Mesenchymal stem cell (in vitro differentiated cells and primary cell): ENCODE measurements around the gene ADAMTS8.

Source experiments
- DNase-seq: peaks from one replicate; pipeline ENCODE4 v3.0.0-alpha.2; 2013
- H2AFZ ChIP-seq: one replicate; pipeline ENCODE4 v1.6.1; 2013; ENCODE audit warnings: low read depth, mild to moderate bottlenecking, control low read depth, inconsistent platforms, low read length, moderate library complexity
- H2AK5ac ChIP-seq: 2 replicates; pipeline ENCODE4 v1.6.1; 2013; ENCODE audit warnings: low read length, moderate library complexity, mild to moderate bottlenecking, inconsistent platforms; ENCODE audit not compliant: severe bottlenecking
- H2BK120ac ChIP-seq: one replicate; pipeline ENCODE4 v1.6.1; 2013; ENCODE audit warnings: low read depth, mild to moderate bottlenecking, inconsistent platforms, low read length, moderate library complexity
- H2BK12ac ChIP-seq, 2 experiments: one replicate each; pipeline ENCODE4 v1.6.1; 2013; ENCODE audit warnings: inconsistent platforms in 2 of 2, low read length in 2 of 2, mild to moderate bottlenecking in 2 of 2, moderate library complexity in 2 of 2, control low read depth in 1 of 2
- H2BK15ac ChIP-seq: one replicate; pipeline ENCODE4 v1.6.1; 2013; ENCODE audit warnings: mild to moderate bottlenecking, low read depth, inconsistent platforms; ENCODE audit not compliant: poor library complexity, severe bottlenecking
- H2BK5ac ChIP-seq: 2 replicates; pipeline ENCODE4 v1.6.1; 2013; ENCODE audit warnings: low read depth, mild to moderate bottlenecking, low read length, control low read depth, inconsistent platforms; ENCODE audit not compliant: poor library complexity, severe bottlenecking
- H3K14ac ChIP-seq, 2 experiments: one replicate each; pipeline ENCODE4 v1.6.1; 2013; ENCODE audit warnings: inconsistent platforms in 2 of 2, low read length in 2 of 2, control low read depth in 1 of 2, mild to moderate bottlenecking in 1 of 2, moderate library complexity in 1 of 2
- H3K18ac ChIP-seq, 2 experiments: one replicate each; pipeline ENCODE4 v1.6.1; 2013; ENCODE audit warnings: inconsistent platforms in 2 of 2, low read length in 2 of 2, control low read depth in 1 of 2, low read depth in 1 of 2, mild to moderate bottlenecking in 1 of 2
- H3K23ac ChIP-seq, 2 experiments: one replicate each; pipeline ENCODE4 v1.6.1; 2013; ENCODE audit warnings: inconsistent platforms in 2 of 2, low read length in 2 of 2, mild to moderate bottlenecking in 2 of 2, moderate library complexity in 2 of 2, control low read depth in 1 of 2
- H3K27ac ChIP-seq: 2 replicates; pipeline ENCODE4 v1.5.1; 2013; ENCODE audit warnings: mild to moderate bottlenecking, moderate library complexity, low read length, control low read depth, inconsistent platforms; ENCODE audit not compliant: poor library complexity, severe bottlenecking
- H3K27me3 ChIP-seq, 2 experiments: 2 replicates each; pipeline versions ENCODE4 v1.6.1 to v1.7.0; 2013; ENCODE audit warnings: low read length in 2 of 2, mild to moderate bottlenecking in 2 of 2, moderate library complexity in 2 of 2, control low read depth in 1 of 2, inconsistent platforms in 1 of 2; ENCODE audit not compliant: control insufficient read depth in 1 of 2, insufficient read depth in 1 of 2
- H3K36me3 ChIP-seq, 2 experiments: 2 replicates each; pipeline versions ENCODE4 v1.6.1 to v1.7.0; 2013; ENCODE audit warnings: low read length in 2 of 2, control low read depth in 1 of 2, inconsistent platforms in 1 of 2, low read depth in 1 of 2, mild to moderate bottlenecking in 1 of 2; ENCODE audit not compliant: insufficient read depth in 2 of 2, control insufficient read depth in 1 of 2
- H3K4ac ChIP-seq, 2 experiments: one replicate each; pipeline ENCODE4 v1.6.1; 2013; ENCODE audit warnings: inconsistent platforms in 2 of 2, low read length in 2 of 2, mild to moderate bottlenecking in 2 of 2, moderate library complexity in 2 of 2, control low read depth in 1 of 2, low read depth in 1 of 2
- H3K4me1 ChIP-seq: 2 replicates; pipeline ENCODE4 v1.6.1; 2013; ENCODE audit warnings: low read depth, low read length, control low read depth; ENCODE audit not compliant: control insufficient read depth, insufficient read depth
- H3K4me2 ChIP-seq: 2 replicates; pipeline ENCODE4 v1.6.1; 2013; ENCODE audit warnings: low read length, mild to moderate bottlenecking, inconsistent platforms; ENCODE audit not compliant: poor library complexity, severe bottlenecking
- H3K4me3 ChIP-seq, 2 experiments: 2 replicates each; pipeline versions ENCODE4 v1.5.1 to v1.7.0; 2013; ENCODE audit warnings: low read length in 2 of 2, mild to moderate bottlenecking in 2 of 2, control low read depth in 1 of 2, low read depth in 1 of 2; ENCODE audit not compliant: insufficient read depth in 1 of 2
- H3K79me1 ChIP-seq: replicated peaks from 2 replicates; pipeline ENCODE4 v1.6.1; 2013; ENCODE audit warnings: mild to moderate bottlenecking, control low read depth, low read length, inconsistent platforms; ENCODE audit not compliant: poor library complexity, severe bottlenecking
- H3K9ac ChIP-seq: 2 replicates; pipeline ENCODE4 v1.7.0; 2013; ENCODE audit warnings: mild to moderate bottlenecking, low read length, moderate library complexity
- H3K9me3 ChIP-seq: 2 replicates; pipeline ENCODE4 v1.7.0; 2013; ENCODE audit warnings: mild to moderate bottlenecking, low read length; ENCODE audit not compliant: control insufficient read depth
- H4K8ac ChIP-seq: one replicate; pipeline ENCODE4 v1.6.1; 2013; ENCODE audit warnings: inconsistent platforms, mild to moderate bottlenecking, low read length, moderate library complexity
- H4K91ac ChIP-seq: one replicate; pipeline ENCODE4 v1.6.1; 2013; ENCODE audit warnings: mild to moderate bottlenecking, low read length, inconsistent platforms
- WGBS: methylation state at CpG from one replicate; pipeline ENCODE4 v1.1.7; 2013; ENCODE audit warnings: mixed read lengths; 5-methylcytosine and 5-hydroxymethylcytosine counted together

ADAMTS8 gene

GRCh38 chr11:130476200-130476921, 48.0 kb upstream of the ADAMTS8 start:
- Histone ChIP-seq H2BK15ac (peak overlapping the region; percentile 3), H3K27me3 (no peaks in the 10 kb centered on the region), H4K91ac (peak overlapping the region; percentile 63), H3K4me1 (peaks cover 37% of the 10 kb centered on the region), H3K4me2 (no peak overlapping the region), H3K18ac (peak overlapping the region; percentile 56 to 83), H3K4me3 (no peak overlapping the region), H2BK12ac (peak overlapping the region; percentile 75 to 94), H3K9ac (peak overlapping the region; percentile 81), H3K27ac (no peak overlapping the region), H2AK5ac (peak overlapping the region; percentile 57), H3K9me3 (no peaks in the 10 kb centered on the region), H2BK120ac (no peak overlapping the region), H3K14ac (no peak overlapping the region), H3K79me1 (no peaks in the 10 kb centered on the region), H3K36me3 (peaks cover 28 to 62% of the 10 kb centered on the region in 2 experiments), H4K8ac (no peak overlapping the region), H3K23ac (no peak overlapping the region), H2BK5ac (no peak overlapping the region), H2AFZ (no peak overlapping the region), H3K4ac (peak overlapping the region in 1 of 2 experiments; percentile 49)
- WGBS = 91% methylated on average over 12 of the region's 12 CpGs
- peak; percentile 23 for DNase-seq

- H3K9me3 ChIP-seq = no peaks in the 10 kb centered on the region
These were observed 47.1 kb upstream of the ADAMTS8 start for GRCh38 chr11:130475426-130476053.

GRCh38 chr11:130474637-130475400, 46.4 kb upstream of the ADAMTS8 start:
- Histone ChIP-seq H3K4ac (no peak overlapping the region), H3K18ac (no peak overlapping the region), H3K36me3 (peaks cover 36 to 74% of the 10 kb centered on the region in 2 experiments), H2BK12ac (no peak overlapping the region), H4K8ac (no peak overlapping the region), H2BK15ac (no peak overlapping the region), H3K27ac (no peak overlapping the region), H2AK5ac (no peak overlapping the region), H3K9ac (no peak overlapping the region), H3K14ac (no peak overlapping the region), H3K27me3 (no peaks in the 10 kb centered on the region), H3K23ac (no peak overlapping the region), H3K79me1 (no peaks in the 10 kb centered on the region), H3K4me2 (no peak overlapping the region), H3K4me3 (no peak overlapping the region), H3K4me1 (peaks cover 35% of the 10 kb centered on the region), H2BK5ac (no peak overlapping the region), H4K91ac (no peak overlapping the region), H3K9me3 (no peaks in the 10 kb centered on the region), H2AFZ (no peak overlapping the region), H2BK120ac (no peak overlapping the region)
- no peak for DNase-seq
- WGBS = 95% methylated on average over 12 of the region's 12 CpGs

More at GRCh38 chr11:130475426-130476053, 47.1 kb upstream of the ADAMTS8 start:
- Histone ChIP-seq H2BK15ac (no peak overlapping the region), H3K4me2 (no peak overlapping the region), H4K8ac (no peak overlapping the region), H3K79me1 (no peaks in the 10 kb centered on the region), H2AK5ac (peak overlapping the region; percentile 57), H4K91ac (no peak overlapping the region), H2BK12ac (peak overlapping the region in 1 of 2 experiments; percentile 29), H2AFZ (no peak overlapping the region), H3K9ac (no peak overlapping the region), H3K27ac (no peak overlapping the region), H3K4me1 (peaks cover 37% of the 10 kb centered on the region), H2BK120ac (no peak overlapping the region), H2BK5ac (no peak overlapping the region), H3K18ac (no peak overlapping the region), H3K4ac (no peak overlapping the region), H3K14ac (no peak overlapping the region), H3K27me3 (no peaks in the 10 kb centered on the region), H3K23ac (no peak overlapping the region), H3K4me3 (no peak overlapping the region), H3K36me3 (peaks cover 36 to 70% of the 10 kb centered on the region in 2 experiments)
- no peak for DNase-seq
- 96% methylated on average over 10 of the region's 10 CpGs for WGBS
